Measurements from ENCODE around the gene ERICH4. TPM values are rescaled to one million over a fixed set of nuclear protein-coding genes. Genes with fewer than 3 reads are reported as not detected.
"Not testable (repeated sequence)": the region's sequence is repeated elsewhere in the genome, so short reads cannot be mapped to it uniquely, and the experiment has no call there.

Gene ERICH4
- total RNA-seq, 1 experiment from 2014 or later: not detected

DNA sequence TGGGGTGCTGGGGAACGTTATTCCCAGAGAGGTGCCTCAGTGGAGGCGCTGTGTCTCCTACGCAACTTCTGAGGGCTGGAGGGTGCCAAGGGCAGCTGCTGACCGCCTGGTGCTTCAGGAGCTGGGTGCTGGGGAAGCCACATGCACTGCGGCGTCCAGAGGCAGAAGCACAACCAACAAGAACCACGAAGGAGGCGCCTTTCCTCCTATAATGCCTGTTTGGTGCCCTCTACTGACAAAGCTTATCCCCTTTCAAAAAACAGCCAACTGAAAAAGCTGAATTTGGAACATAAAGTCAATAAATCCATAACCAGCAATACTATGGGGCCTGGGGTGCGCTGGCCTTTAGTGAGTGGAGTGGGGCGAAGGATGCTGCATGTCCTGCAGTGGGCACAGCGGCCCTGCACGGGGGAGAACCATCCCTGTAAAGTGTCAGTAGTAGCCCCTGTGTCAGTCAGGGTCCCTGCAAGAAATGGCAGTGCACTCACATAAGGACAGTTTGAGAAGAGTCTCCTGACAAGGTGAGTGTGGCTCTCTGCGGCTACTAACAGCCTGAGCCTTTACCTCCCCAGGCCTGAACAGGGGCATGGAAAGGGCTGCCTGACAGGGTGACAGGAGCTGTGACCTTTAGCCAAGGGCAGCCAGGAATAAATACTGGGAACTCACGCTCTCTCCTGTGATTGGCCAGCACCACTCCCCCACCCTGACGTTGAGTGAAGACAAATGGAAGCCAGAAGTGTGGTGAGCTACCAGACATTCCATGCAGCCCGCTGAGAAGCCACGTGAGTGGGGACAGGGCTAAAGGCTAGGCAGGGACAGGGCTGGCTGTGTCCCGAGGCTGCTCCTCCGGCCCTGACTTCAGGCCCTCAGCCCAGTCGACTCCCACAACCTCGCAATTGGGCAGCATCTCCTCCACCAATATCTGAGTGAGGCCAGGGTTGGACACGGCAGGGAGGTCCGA lies 11.2 kb upstream of the ERICH4 start:
- Histone ChIP-seq H3K9me2 (ENCODE audit: insufficient read depth) (no peaks in the 10 kb centered on the region), H3K27ac (no peak overlapping the region), H2AFZ (no peak overlapping the region), H3K4me1 (replicated peaks; ENCODE audit: insufficient read depth) (no peaks in the 10 kb centered on the region), H3F3A (ENCODE audit: insufficient read depth, low read depth) (peaks cover 10% of the 10 kb centered on the region; the same call in 1 of the 2 replicates), H3K9me3 (ENCODE audit: insufficient read depth, low read depth) (no peaks in the 10 kb centered on the region), H3K79me2 (ENCODE audit: low read depth) (no peaks in the 10 kb centered on the region), H3K4me2 (no peak overlapping the region), H3K36me3 (ENCODE audit: low read depth) (no peaks in the 10 kb centered on the region), H3K27me3 (ENCODE audit: insufficient read depth, low read depth) (no peaks in the 10 kb centered on the region), H4K20me1 (ENCODE audit: insufficient read depth) (no peaks in the 10 kb centered on the region), H3K4me3 (no peak overlapping the region)
- no TSS peak for BruUV-seq (replicated peaks)
- DNase-seq: no peak
- intact Hi-C loops (cut with micrococcal nuclease; ENCODE audit: unreplicated experiment): loop anchor here (2.0 to 10.0 kb wide), 2 partner anchors 77 to 111 kb away; partner anchors contain the start of gene TGFB1
- ChIA-PET CTCF (interaction anchor here (0.6 kb wide), 1 partner anchor 248 kb away, joined by 5 read pairs; no protein-coding TSS in a partner anchor), POLR2A (ENCODE audit: unreplicated experiment) (interaction anchor here (0.6 kb wide), 1 partner anchor 168 kb away, joined by 4 read pairs; no protein-coding TSS in a partner anchor)
- TF ChIP-seq, protein P1, sequence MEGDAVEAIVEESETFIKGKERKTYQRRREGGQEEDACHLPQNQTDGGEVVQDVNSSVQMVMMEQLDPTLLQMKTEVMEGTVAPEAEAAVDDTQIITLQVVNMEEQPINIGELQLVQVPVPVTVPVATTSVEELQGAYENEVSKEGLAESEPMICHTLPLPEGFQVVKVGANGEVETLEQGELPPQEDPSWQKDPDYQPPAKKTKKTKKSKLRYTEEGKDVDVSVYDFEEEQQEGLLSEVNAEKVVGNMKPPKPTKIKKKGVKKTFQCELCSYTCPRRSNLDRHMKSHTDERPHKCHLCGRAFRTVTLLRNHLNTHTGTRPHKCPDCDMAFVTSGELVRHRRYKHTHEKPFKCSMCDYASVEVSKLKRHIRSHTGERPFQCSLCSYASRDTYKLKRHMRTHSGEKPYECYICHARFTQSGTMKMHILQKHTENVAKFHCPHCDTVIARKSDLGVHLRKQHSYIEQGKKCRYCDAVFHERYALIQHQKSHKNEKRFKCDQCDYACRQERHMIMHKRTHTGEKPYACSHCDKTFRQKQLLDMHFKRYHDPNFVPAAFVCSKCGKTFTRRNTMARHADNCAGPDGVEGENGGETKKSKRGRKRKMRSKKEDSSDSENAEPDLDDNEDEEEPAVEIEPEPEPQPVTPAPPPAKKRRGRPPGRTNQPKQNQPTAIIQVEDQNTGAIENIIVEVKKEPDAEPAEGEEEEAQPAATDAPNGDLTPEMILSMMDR (conservative IDR thresholded peaks at IDR 0.05): peak; percentile 45
- TF ChIP-seq EZH2 (IDR thresholded peaks at IDR 0.05; ENCODE audit: low read depth): no peak

DNA sequence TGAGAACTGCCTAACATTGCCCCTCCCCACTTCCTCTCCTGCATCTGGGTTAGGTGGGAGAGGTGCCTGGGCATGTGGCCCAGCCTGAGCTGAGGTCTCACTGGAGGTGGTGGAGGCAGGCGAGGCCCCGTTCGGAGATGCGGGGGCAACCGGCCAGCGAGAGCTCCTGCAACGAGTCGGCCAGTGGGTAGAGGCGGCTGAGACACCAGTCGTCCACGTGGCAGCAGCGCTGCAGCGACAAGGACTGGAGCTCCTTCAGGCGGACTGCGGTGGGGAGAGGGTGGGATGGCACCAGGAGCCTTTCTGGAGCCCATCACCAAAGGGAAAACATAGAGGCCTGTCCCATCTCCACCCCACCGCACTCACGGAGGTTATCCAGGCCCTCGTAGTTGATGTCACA lies 9.8 kb upstream of the ERICH4 start:
- no TSS peak for BruUV-seq (replicated peaks)
- CTCF ChIA-PET: no interaction called here
- no peaks in the 10 kb centered on the region for H3K36me3 ChIP-seq (ENCODE audit: low read depth)

DNA sequence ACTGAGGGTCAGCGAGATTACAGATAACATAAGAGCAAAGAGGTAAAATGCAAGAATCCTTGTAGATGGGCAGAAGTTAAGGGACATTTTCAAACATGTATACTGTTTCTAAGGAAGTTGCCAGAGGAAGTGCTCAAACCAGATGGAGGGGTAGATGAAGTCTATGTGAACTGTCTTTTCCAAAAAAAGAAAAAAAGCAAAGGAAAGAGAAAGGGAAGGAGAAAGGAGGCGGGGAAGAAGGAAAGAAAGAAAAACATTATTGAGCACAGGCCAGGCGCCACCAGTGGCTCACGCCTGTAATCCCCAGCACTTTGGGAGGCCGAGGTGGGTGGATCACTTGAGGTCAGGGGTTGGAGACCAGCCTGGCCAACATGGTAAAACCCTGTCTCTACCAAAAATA lies 8.5 kb upstream of the ERICH4 start:
- H3K36me3 ChIP-seq (ENCODE audit: low read depth): no peaks in the 10 kb centered on the region
- ChIA-PET POLR2A (ENCODE audit: unreplicated experiment) (no interaction called here), CTCF (interaction anchor here (0.7 kb wide), 1 partner anchor 280 kb away, joined by 12 read pairs; no protein-coding TSS in a partner anchor)
- H4K20me1 ChIP-seq (ENCODE audit: insufficient read depth): no peaks in the 10 kb centered on the region
- no peak overlapping the region for H3K4me2 ChIP-seq
- no TSS peak for BruUV-seq (replicated peaks)
- H3K27ac ChIP-seq: no peak overlapping the region
- intact Hi-C loops (cut with micrococcal nuclease; ENCODE audit: unreplicated experiment): loop anchor here (10.0 kb wide), 1 partner anchor 80 kb away; the partner anchor contains the start of gene TGFB1
- H3K9me3 ChIP-seq (ENCODE audit: insufficient read depth, low read depth): no peaks in the 10 kb centered on the region
- H3K79me2 ChIP-seq (ENCODE audit: low read depth): peaks cover 6% of the 10 kb centered on the region; the same call in 1 of the 2 replicates
- no peak overlapping the region for H2AFZ ChIP-seq
- peaks cover 3% of the 10 kb centered on the region; the same call in 1 of the 2 replicates for H3F3A ChIP-seq (ENCODE audit: insufficient read depth, low read depth)
- no peaks in the 10 kb centered on the region for H3K9me2 ChIP-seq (ENCODE audit: insufficient read depth)
- H3K4me3 ChIP-seq: no peak overlapping the region
- no peak for DNase-seq
- no peaks in the 10 kb centered on the region for H3K27me3 ChIP-seq (ENCODE audit: insufficient read depth, low read depth)
- peaks cover 7% of the 10 kb centered on the region; the same call in 1 of the 2 replicates for H3K4me1 ChIP-seq (replicated peaks; ENCODE audit: insufficient read depth)
- TF ChIP-seq EZH2 (IDR thresholded peaks at IDR 0.05; ENCODE audit: low read depth): no peak
- TF ChIP-seq, protein P1 (conservative IDR thresholded peaks at IDR 0.05): no peak

More for the DNA sequence above, 9.8 kb upstream of the ERICH4 start:
- H3K4me1 ChIP-seq (replicated peaks; ENCODE audit: insufficient read depth): no peaks in the 10 kb centered on the region
- POLR2A ChIA-PET (ENCODE audit: unreplicated experiment): no interaction called here
- H3K9me2 ChIP-seq (ENCODE audit: insufficient read depth): no peaks in the 10 kb centered on the region
- H2AFZ ChIP-seq: no peak overlapping the region
- intact Hi-C loops (cut with micrococcal nuclease; ENCODE audit: unreplicated experiment): loop anchor here (10.0 kb wide), 1 partner anchor 78 kb away; the partner anchor contains the start of gene TGFB1
- H3K27me3 ChIP-seq (ENCODE audit: insufficient read depth, low read depth): no peaks in the 10 kb centered on the region
- H3K9me3 ChIP-seq (ENCODE audit: insufficient read depth, low read depth): no peaks in the 10 kb centered on the region
- peaks cover 10% of the 10 kb centered on the region; the same call in 1 of the 2 replicates for H3F3A ChIP-seq (ENCODE audit: insufficient read depth, low read depth)
- no peak for DNase-seq
- H3K4me2 ChIP-seq: no peak overlapping the region
- H3K27ac ChIP-seq: no peak overlapping the region
- no peak for TF ChIP-seq EZH2 (IDR thresholded peaks at IDR 0.05; ENCODE audit: low read depth)
- TF ChIP-seq, protein P1 (conservative IDR thresholded peaks at IDR 0.05): no peak
- H3K79me2 ChIP-seq (ENCODE audit: low read depth): no peaks in the 10 kb centered on the region
- H3K4me3 ChIP-seq: no peak overlapping the region
- H4K20me1 ChIP-seq (ENCODE audit: insufficient read depth): no peaks in the 10 kb centered on the region

DNA sequence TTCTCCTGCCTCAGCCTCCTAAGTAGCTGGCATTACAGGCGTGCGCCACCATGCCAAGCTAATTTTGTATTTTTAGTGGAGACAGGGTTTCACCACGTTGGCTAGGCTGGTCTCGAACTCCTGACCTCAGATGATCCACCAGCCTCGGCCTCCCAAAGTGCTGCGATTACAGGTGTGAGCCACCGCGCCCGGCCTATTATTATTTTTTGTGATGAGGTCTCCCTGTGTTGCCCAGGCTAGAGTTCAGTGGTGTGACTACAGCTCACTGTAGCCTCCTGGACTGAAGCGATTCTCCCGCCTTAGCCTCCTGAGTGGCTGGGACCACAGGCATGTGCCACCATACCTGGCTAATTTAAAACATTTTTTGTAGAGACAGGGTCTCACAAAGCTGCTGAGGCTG lies 7.6 kb upstream of the ERICH4 start:
- H3K9me3 ChIP-seq (ENCODE audit: insufficient read depth, low read depth); H3K4me1 ChIP-seq (replicated peaks; ENCODE audit: insufficient read depth); H3K79me2 ChIP-seq (ENCODE audit: low read depth); DNase-seq; H3K36me3 ChIP-seq (ENCODE audit: low read depth); H2AFZ ChIP-seq; H3F3A ChIP-seq (ENCODE audit: insufficient read depth, low read depth); H3K9me2 ChIP-seq (ENCODE audit: insufficient read depth); H4K20me1 ChIP-seq (ENCODE audit: insufficient read depth); H3K4me2 ChIP-seq; H3K27ac ChIP-seq; H3K4me3 ChIP-seq; H3K27me3 ChIP-seq (ENCODE audit: insufficient read depth, low read depth); BruUV-seq (replicated peaks): not testable (repeated sequence)
- intact Hi-C loops (cut with micrococcal nuclease; ENCODE audit: unreplicated experiment): loop anchor here (10.0 kb wide), 1 partner anchor 81 kb away; the partner anchor contains the start of gene TGFB1
- CTCF ChIA-PET: interaction anchor here (0.6 kb wide), 2 partner anchors 8 to 834 kb away, joined by 3 to 15 read pairs; partner anchors contain the start of gene B3GNT8
- POLR2A ChIA-PET (ENCODE audit: unreplicated experiment): interaction anchor here (0.6 kb wide), 1 partner anchor 1111 kb away, joined by 3 read pairs; no protein-coding TSS in a partner anchor
